Activated CD4-positive, alpha-beta T cell treated with anti-CD3 and anti-CD28 coated beads for 36 hours (primary cell): ENCODE results near the gene TRDN. TPM values are rescaled to one million over a fixed set of nuclear protein-coding genes. Genes with fewer than 3 reads are reported as not detected.
"Not testable (repeated sequence)": the region's sequence is repeated elsewhere in the genome, so short reads cannot be mapped to it uniquely, and the experiment has no call there.

ENCODE experiments used
- ATAC-seq: fragments of 200-7000 bp; cut with Tn5 transposase; one replicate; pipeline ENCODE4 v1.10.0; 2021; ENCODE audit warnings: mild to moderate bottlenecking, moderate library complexity
- CTCF ChIA-PET: fragments of 350-600 bp; sonication (Branson Sonifier 250); formaldehyde crosslinking; loops from one replicate; lab custom pipeline; 2021; ENCODE audit warnings: antibody characterized with exemption; lab: Charles Lee
- POLR2A ChIA-PET: fragments of 350-600 bp; sonication (Branson Sonifier 250); formaldehyde crosslinking; loops from one replicate; lab custom pipeline; 2021; ENCODE audit warnings: antibody characterized with exemption, inconsistent platforms; lab: Charles Lee
- DNase-seq: peaks from one replicate; pipeline ENCODE4 v3.0.0-alpha.2; 2020
- H3K27ac Mint-ChIP-seq: one replicate; pipeline ENCODE4 v1.8.0; 2021; ENCODE audit warnings: mixed read lengths
- H3K27me3 Mint-ChIP-seq: one replicate; pipeline ENCODE4 v1.8.0; 2021; ENCODE audit warnings: mixed read lengths
- H3K36me3 Mint-ChIP-seq: one replicate; pipeline ENCODE4 v1.8.0; 2021; ENCODE audit warnings: low read depth, mixed read lengths
- H3K4me1 Mint-ChIP-seq: one replicate; pipeline ENCODE4 v1.8.0; 2021; ENCODE audit warnings: mixed read lengths
- H3K4me3 Mint-ChIP-seq: one replicate; pipeline ENCODE4 v1.8.0; 2021; ENCODE audit warnings: mild to moderate bottlenecking, moderate library complexity, mixed read lengths
- H3K9me3 Mint-ChIP-seq: one replicate; pipeline ENCODE4 v1.8.0; 2021; ENCODE audit warnings: low read depth, mixed read lengths
- intact Hi-C, 2 experiments: fragments of 100-400 bp; cut with DNase I in 1 of 2; cut with micrococcal nuclease in 1 of 2; formaldehyde crosslinking; loops; one replicate each; pipeline versions ENCODE4 v1.14.2 to v1.15.1; 2022 to 2024; cut with DNase I, micrococcal nuclease
- total RNA-seq, 2 experiments: library from RNA; stranded (reverse); gene quantifications; one replicate each; pipeline ENCODE4 v1.2.3, GENCODE V29; 2021

Gene TRDN
- total RNA-seq, 2 experiments from 2014 or later = not detected

DNA sequence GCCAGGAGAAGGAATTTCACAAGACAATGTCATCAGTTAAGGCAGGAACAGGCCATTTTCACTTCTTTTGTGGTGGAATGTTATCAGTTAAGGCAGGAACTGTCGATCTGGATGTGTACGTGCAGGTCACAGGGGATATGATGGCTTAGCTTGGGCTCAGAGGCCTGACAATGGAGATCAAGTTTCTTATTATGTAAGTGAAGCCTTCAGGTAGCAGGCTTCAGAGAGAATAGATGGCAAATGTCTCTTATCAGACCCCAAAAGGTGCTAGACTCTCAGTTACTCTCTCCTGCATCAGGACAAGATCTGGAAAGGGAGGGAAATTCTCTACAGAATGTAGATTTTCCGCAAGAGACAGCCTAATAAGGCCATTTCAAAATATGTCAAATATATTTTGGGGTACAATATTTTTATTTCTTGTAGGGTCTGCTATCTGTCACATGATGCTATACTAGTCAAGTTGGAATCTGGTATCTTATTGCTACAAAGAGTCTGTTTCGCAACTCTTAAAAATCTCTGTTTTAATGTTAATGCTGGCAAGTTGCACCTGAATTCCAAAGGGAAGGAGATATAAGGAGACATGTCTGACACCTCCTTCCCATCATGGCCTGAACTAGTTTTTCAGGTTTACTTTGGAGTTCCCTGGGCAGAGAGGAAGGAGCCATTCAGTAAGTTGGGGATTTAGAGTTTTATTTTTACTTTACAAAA, 48.8 kb downstream of the TRDN start:
- no peak overlapping the region for H3K27ac Mint-ChIP-seq
- ATAC-seq = no peak
- intact Hi-C loops = no loop called here
- H3K4me1 Mint-ChIP-seq = no peaks in the 10 kb centered on the region
- DNase-seq = no peak
- ChIA-PET POLR2A (no interaction called here), CTCF (no interaction called here)
- no peaks in the 10 kb centered on the region for H3K36me3 Mint-ChIP-seq
- H3K4me3 Mint-ChIP-seq = no peak overlapping the region
- H3K27me3 Mint-ChIP-seq = no peaks in the 10 kb centered on the region
- no peaks in the 10 kb centered on the region for H3K9me3 Mint-ChIP-seq

DNA sequence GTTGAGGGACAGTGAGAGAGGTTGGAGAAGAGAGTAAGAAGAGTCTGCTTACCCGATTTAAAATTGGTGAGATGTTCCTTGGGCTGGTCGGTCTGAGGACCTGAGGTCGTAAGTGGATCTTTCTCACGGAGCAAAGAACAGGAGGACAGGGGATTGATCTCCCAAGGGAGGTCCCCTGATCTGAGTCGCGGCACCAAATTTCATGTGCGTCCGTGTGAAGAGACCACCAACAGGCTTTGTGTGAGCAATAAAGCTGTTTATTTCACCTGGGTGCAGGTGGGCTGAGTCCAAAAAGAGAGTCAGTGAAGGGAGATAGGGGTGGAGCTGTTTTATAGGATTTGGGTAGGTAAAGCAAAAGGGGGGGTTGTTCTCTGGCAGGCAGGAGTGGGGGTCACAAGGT, 49.3 kb downstream of the TRDN start:
- DNase-seq, H3K36me3 Mint-ChIP-seq, ATAC-seq, H3K27ac Mint-ChIP-seq, H3K9me3 Mint-ChIP-seq, H3K27me3 Mint-ChIP-seq, POLR2A ChIA-PET, CTCF ChIA-PET, intact Hi-C loops, H3K4me1 Mint-ChIP-seq, H3K4me3 Mint-ChIP-seq: not testable (repeated sequence)

DNA sequence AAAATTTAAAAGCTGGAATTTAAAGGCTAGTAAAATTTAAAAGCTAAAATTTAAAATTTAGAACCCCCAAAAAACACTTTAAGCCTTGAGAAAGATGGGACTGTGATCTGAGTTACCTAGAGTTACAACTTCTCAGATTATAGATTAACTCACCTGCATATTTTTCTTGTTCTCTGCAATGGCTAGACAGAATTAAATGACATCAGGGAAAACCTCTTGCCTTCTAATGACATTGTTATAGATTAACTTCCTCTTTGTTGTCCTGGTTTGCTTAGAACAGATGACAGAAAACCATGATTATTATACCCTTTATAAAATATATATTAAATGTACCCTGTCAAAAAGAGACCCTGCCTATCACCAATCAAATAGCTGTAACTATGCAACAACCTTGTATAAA, 56.4 kb downstream of the TRDN start:
- no peak for ATAC-seq
- Mint-ChIP-seq H3K4me3 (no peak overlapping the region), H3K27me3 (no peaks in the 10 kb centered on the region), H3K4me1 (no peaks in the 10 kb centered on the region), H3K27ac (no peak overlapping the region), H3K9me3 (no peaks in the 10 kb centered on the region), H3K36me3 (no peaks in the 10 kb centered on the region)
- ChIA-PET POLR2A (no interaction called here), CTCF (no interaction called here)
- no peak for DNase-seq
- intact Hi-C loops = no loop called here

GRCh38 chr6:123575188-123575587, 61.6 kb downstream of the TRDN start:
- Mint-ChIP-seq H3K4me1 (no peaks in the 10 kb centered on the region), H3K27ac (no peak overlapping the region), H3K4me3 (no peak overlapping the region), H3K36me3 (no peaks in the 10 kb centered on the region), H3K27me3 (no peaks in the 10 kb centered on the region), H3K9me3 (peaks cover 2% of the 10 kb centered on the region)
- CTCF ChIA-PET = no interaction called here
- POLR2A ChIA-PET = no interaction called here
- intact Hi-C loops = no loop called here
- DNase-seq (no peak), ATAC-seq (no peak)

GRCh38 chr6:123570813-123571684, 65.7 kb downstream of the TRDN start:
- no peak overlapping the region for H3K27ac Mint-ChIP-seq
- CTCF ChIA-PET = no interaction called here
- no peaks in the 10 kb centered on the region for H3K36me3 Mint-ChIP-seq
- H3K9me3 Mint-ChIP-seq = peaks cover 2% of the 10 kb centered on the region
- H3K27me3 Mint-ChIP-seq = no peaks in the 10 kb centered on the region
- DNase-seq (no peak), ATAC-seq (no peak)
- POLR2A ChIA-PET = no interaction called here
- intact Hi-C loops = no loop called here
- no peak overlapping the region for H3K4me3 Mint-ChIP-seq
- H3K4me1 Mint-ChIP-seq = no peaks in the 10 kb centered on the region

GRCh38 chr6:123569575-123569974, 67.2 kb downstream of the TRDN start:
- Mint-ChIP-seq H3K27me3 (no peaks in the 10 kb centered on the region), H3K4me1 (no peaks in the 10 kb centered on the region), H3K36me3 (no peaks in the 10 kb centered on the region), H3K4me3 (no peak overlapping the region), H3K27ac (no peak overlapping the region), H3K9me3 (peaks cover 2% of the 10 kb centered on the region)
- ChIA-PET POLR2A (no interaction called here), CTCF (no interaction called here)
- no peak for ATAC-seq
- intact Hi-C loops = no loop called here
- DNase-seq = no peak

- no peak overlapping the region for H3K27ac Mint-ChIP-seq
- H3K4me1 Mint-ChIP-seq = no peaks in the 10 kb centered on the region
- ChIA-PET POLR2A (no interaction called here), CTCF (no interaction called here)
- H3K36me3 Mint-ChIP-seq = no peaks in the 10 kb centered on the region
- H3K4me3 Mint-ChIP-seq = no peak overlapping the region
- no peaks in the 10 kb centered on the region for H3K27me3 Mint-ChIP-seq
- DNase-seq (no peak), ATAC-seq (no peak)
- H3K9me3 Mint-ChIP-seq = no peaks in the 10 kb centered on the region
- intact Hi-C loops = no loop called here
Observed at GRCh38 chr6:123565529-123565928, 71.2 kb downstream of the TRDN start.

- ATAC-seq = no peak
- intact Hi-C loops = no loop called here
- CTCF ChIA-PET = no interaction called here
- H3K27me3 Mint-ChIP-seq = no peaks in the 10 kb centered on the region
- H3K4me1 Mint-ChIP-seq = no peaks in the 10 kb centered on the region
- POLR2A ChIA-PET = no interaction called here
- no peak for DNase-seq
- H3K36me3 Mint-ChIP-seq = no peaks in the 10 kb centered on the region
- H3K9me3 Mint-ChIP-seq = no peaks in the 10 kb centered on the region
- no peak overlapping the region for H3K27ac Mint-ChIP-seq
- no peak overlapping the region for H3K4me3 Mint-ChIP-seq
Observed at GRCh38 chr6:123564361-123564760, 72.4 kb downstream of the TRDN start.

DNA sequence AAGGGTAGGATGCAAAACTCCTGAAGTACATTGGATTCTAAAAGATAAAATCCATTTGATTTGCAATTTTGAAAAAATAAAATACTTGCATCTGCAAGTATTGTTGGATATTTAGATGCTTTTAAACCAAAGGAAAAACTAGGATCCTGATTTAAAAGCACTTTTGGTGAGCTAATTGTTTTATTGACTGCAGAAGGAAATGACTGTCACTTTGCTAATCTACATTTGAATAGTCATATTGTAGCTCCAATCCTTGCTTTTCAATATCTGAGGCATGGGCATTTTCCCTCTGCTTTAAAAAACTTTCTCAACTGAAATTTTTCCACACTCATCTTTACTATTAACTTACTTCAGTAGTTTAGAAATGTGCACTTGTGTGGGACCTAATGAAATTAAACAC, 74.1 kb downstream of the TRDN start:
- Mint-ChIP-seq H3K9me3 (no peaks in the 10 kb centered on the region), H3K4me1 (no peaks in the 10 kb centered on the region), H3K27me3 (no peaks in the 10 kb centered on the region), H3K4me3 (no peak overlapping the region), H3K36me3 (no peaks in the 10 kb centered on the region), H3K27ac (no peak overlapping the region)
- ChIA-PET POLR2A (no interaction called here), CTCF (no interaction called here)
- no peak for ATAC-seq
- DNase-seq = no peak
- intact Hi-C loops = no loop called here

DNA sequence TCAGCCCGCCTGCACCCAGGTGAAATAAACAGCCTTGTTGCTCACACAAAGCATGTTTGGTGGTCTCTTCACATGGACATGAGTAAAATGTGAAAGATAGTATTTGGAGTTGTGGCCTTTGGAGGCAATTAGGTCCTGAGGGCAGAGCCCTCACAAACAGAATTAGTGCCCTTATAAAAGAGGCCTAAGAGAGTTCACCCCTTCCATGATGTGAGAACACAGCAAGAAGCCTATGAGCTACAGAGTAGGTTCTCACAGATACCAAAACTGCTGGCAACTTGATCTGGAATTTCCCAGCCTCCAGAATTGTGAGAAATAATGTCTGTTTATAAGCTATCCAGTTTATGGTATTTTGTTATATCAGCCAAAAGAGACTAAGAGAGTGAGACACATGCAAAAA, 74.5 kb downstream of the TRDN start:
- Mint-ChIP-seq H3K4me3 (no peak overlapping the region), H3K27me3 (no peaks in the 10 kb centered on the region), H3K9me3 (no peaks in the 10 kb centered on the region), H3K4me1 (no peaks in the 10 kb centered on the region), H3K27ac (no peak overlapping the region), H3K36me3 (no peaks in the 10 kb centered on the region)
- POLR2A ChIA-PET = no interaction called here
- ATAC-seq (no peak), DNase-seq (no peak)
- CTCF ChIA-PET = no interaction called here
- intact Hi-C loops = no loop called here

DNA sequence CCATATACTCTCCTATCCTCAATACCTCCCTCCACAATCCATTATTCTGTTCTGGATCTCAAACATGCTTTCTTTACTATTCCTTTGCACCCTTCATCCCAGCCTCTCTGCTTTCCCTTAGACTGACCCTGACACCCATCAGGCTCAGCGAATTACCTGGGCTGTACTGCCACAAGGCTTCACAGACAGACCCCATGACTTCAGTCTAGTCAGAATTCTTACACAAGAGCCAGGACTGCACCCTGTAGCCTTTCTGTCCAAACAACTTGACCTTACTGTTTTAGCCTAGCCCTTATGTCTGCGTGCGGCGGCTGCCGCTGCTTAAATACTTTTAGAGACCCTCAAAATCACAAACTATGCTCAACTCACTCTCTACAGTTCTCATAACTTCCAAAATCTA, 76.9 kb downstream of the TRDN start:
- H3K9me3 Mint-ChIP-seq, H3K4me3 Mint-ChIP-seq, POLR2A ChIA-PET, H3K27me3 Mint-ChIP-seq, ATAC-seq, H3K4me1 Mint-ChIP-seq, H3K36me3 Mint-ChIP-seq, intact Hi-C loops, DNase-seq, CTCF ChIA-PET, H3K27ac Mint-ChIP-seq: not testable (repeated sequence)

DNA sequence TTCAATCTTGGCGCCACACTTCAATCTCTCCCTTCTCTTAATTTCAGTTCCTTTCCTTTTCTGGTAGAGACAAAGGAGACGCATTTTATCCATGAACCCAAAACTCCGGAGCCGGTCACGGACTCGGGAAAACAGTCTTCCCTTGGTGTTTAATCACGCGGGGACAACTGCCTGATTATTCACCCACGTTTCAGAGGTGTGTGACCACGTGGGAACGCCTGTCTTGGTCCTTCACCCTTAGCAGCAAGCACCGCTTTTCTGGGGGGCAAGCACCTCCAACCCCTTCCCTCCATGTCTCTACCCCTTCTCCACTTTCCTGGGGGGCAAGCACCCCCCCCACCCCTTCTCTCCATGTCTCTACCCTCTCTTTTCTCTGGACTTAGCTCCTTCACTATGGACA, 79.3 kb downstream of the TRDN start:
- ATAC-seq, intact Hi-C loops, H3K27ac Mint-ChIP-seq, DNase-seq, POLR2A ChIA-PET, H3K9me3 Mint-ChIP-seq, H3K36me3 Mint-ChIP-seq, H3K27me3 Mint-ChIP-seq, CTCF ChIA-PET, H3K4me3 Mint-ChIP-seq, H3K4me1 Mint-ChIP-seq: not testable (repeated sequence)
